Thyroid gland (tissue), 4 donors: Measurements from ENCODE around the gene RASA1.

Experiments
- CTCF ChIP-seq, 6 experiments: fragments of 200-600 bp in 3 of 6; fragments of 450-650 bp in 3 of 6; sonication (generic) in 3 of 6; IDR thresholded peaks; one replicate each; pipeline ENCODE4 v1.5.1; 2016 to 2019; ENCODE audit warnings: antibody characterized with exemption in 6 of 6, mild to moderate bottlenecking in 2 of 6, inconsistent platforms in 1 of 6, moderate library complexity in 1 of 6
- POLR2A ChIP-seq, 2 donors: fragments of 450-650 bp; IDR thresholded peaks; one replicate each; pipeline ENCODE4 v1.6.1; 2017; ENCODE audit warnings: antibody characterized with exemption in 2 of 2, mild to moderate bottlenecking in 2 of 2, moderate library complexity in 1 of 2

GRCh38 chr5:87434461-87434860, 166.8 kb downstream of the RASA1 start:
- TF ChIP-seq CTCF (IDR thresholded peaks at IDR 0.05) = no peak
- TF ChIP-seq POLR2A (IDR thresholded peaks at IDR 0.05) = no peak
